ENCODE measurements around the gene UTY. TPM values are rescaled to one million over a fixed set of nuclear protein-coding genes. Genes with fewer than 3 reads are reported as not detected.

UTY gene
- total RNA-seq, 4 donors from 2014 or later, result not detected

GRCh38 chrY:13330651-13331050, 149.2 kb downstream of the UTY start:
- DNase-seq, result no peak
- Histone ChIP-seq H3K27ac (no peak overlapping the region), H3K27me3 (no peaks in the 10 kb centered on the region), H3K36me3 (no peaks in the 10 kb centered on the region), H3K9me3 (no peaks in the 10 kb centered on the region), H3K4me1 (no peaks in the 10 kb centered on the region), H3K4me3 (no peak overlapping the region)
- intact Hi-C loops (cut with DNase I; ENCODE audit: low total_unique reads), result no loop called here
- no peak for TF ChIP-seq POLR2A (IDR thresholded peaks at IDR 0.05)
- TF ChIP-seq CTCF (IDR thresholded peaks at IDR 0.05), result no peak

DNA sequence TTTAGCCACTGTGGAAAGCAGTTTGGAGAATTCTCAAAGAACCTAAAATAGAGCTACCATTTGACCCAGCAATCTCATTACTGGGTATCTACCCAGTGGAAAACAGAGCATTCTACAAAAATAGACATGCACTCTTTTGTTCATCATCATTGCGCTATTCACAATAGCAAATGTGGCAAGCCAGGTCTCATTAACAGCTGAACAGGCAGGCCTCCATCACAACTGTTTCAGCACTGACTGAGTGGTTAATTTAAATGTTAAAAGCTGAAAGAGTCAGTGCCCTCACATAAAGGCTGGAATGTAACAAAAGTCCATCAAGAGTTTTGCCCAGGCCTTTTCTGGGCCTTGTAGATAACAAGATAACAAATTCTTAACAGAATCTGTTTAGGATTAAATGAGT, 166.9 kb downstream of the UTY start:
- DNase-seq, result no peak
- Histone ChIP-seq H3K36me3 (no peaks in the 10 kb centered on the region), H3K27ac (no peak overlapping the region), H3K4me3 (no peak overlapping the region), H3K4me1 (no peaks in the 10 kb centered on the region), H3K27me3 (no peaks in the 10 kb centered on the region), H3K9me3 (no peaks in the 10 kb centered on the region)
- intact Hi-C loops (cut with DNase I; ENCODE audit: low total_unique reads), result no loop called here
- TF ChIP-seq CTCF (IDR thresholded peaks at IDR 0.05), result no peak
- TF ChIP-seq POLR2A (IDR thresholded peaks at IDR 0.05), result no peak

DNA sequence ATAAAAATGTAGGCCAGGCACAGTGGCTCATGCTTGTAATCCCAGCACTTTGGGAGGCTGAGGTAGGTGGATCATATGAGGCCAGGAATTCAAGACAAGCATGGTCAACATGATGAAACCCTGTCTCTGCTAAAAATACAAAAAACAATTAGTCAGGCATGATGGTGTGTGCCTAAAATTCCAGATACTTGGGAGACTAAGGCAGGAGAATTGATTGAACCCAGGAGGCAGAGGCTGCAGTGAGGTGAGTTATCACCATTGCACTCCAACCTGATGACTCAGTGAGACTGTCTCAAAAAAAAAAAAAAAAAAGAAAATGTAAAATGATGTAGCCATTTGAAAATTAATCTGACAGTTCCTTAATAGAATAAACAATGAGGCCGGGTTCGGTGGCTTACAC, 171.9 kb downstream of the UTY start:
- no peak for DNase-seq
- Histone ChIP-seq H3K4me3 (no peak overlapping the region), H3K4me1 (no peaks in the 10 kb centered on the region), H3K27me3 (no peaks in the 10 kb centered on the region), H3K27ac (no peak overlapping the region), H3K9me3 (no peaks in the 10 kb centered on the region), H3K36me3 (no peaks in the 10 kb centered on the region)
- intact Hi-C loops (cut with DNase I; ENCODE audit: low total_unique reads), result no loop called here
- TF ChIP-seq POLR2A (IDR thresholded peaks at IDR 0.05), result no peak

DNA sequence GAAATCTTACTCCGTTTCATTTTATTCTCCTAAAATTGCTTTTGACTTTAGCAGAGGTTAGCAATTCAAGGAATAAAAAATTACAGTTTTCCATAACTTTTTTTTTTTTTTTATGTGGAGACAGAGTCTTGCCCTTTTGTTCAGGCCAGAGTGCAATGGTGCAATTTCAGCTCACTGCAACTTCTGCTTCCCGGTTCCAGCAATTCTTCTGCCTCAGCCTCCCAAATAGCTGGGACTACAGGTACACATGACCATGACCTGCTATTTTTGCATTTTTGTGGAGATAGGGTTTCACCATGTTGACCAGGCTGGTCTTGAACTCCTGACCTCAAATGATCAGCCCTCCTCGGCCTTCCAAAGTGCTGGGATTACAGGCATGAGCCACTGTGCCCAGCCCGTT, 179.0 kb downstream of the UTY start:
- H3K27ac ChIP-seq, result no peak overlapping the region
- no peaks in the 10 kb centered on the region for H3K36me3 ChIP-seq
- H3K4me3 ChIP-seq, result no peak overlapping the region
- H3K9me3 ChIP-seq, result no peaks in the 10 kb centered on the region
- DNase-seq, result no peak
- no peaks in the 10 kb centered on the region for H3K4me1 ChIP-seq
- H3K27me3 ChIP-seq, result no peaks in the 10 kb centered on the region
- intact Hi-C loops (cut with DNase I; ENCODE audit: low total_unique reads), result no loop called here
- TF ChIP-seq CTCF (IDR thresholded peaks at IDR 0.05) (no peak), POLR2A (IDR thresholded peaks at IDR 0.05) (no peak)

- intact Hi-C loops (cut with DNase I; ENCODE audit: low total_unique reads), result no loop called here
- no peak for TF ChIP-seq CTCF (IDR thresholded peaks at IDR 0.05)
- TF ChIP-seq POLR2A (IDR thresholded peaks at IDR 0.05), result no peak
- H3K27me3 ChIP-seq, result no peaks in the 10 kb centered on the region
- DNase-seq, result no peak
- no peaks in the 10 kb centered on the region for H3K36me3 ChIP-seq
- no peak overlapping the region for H3K27ac ChIP-seq
- H3K4me1 ChIP-seq, result no peaks in the 10 kb centered on the region
- no peak overlapping the region for H3K4me3 ChIP-seq
- H3K9me3 ChIP-seq, result no peaks in the 10 kb centered on the region
These were observed 180.4 kb downstream of the UTY start for GRCh38 chrY:13299411-13299810.

- H3K27me3 ChIP-seq, result no peaks in the 10 kb centered on the region
- H3K9me3 ChIP-seq, result no peaks in the 10 kb centered on the region
- intact Hi-C loops (cut with DNase I; ENCODE audit: low total_unique reads), result no loop called here
- no peak for DNase-seq
- no peaks in the 10 kb centered on the region for H3K36me3 ChIP-seq
- no peak for TF ChIP-seq CTCF (IDR thresholded peaks at IDR 0.05)
- TF ChIP-seq POLR2A (IDR thresholded peaks at IDR 0.05), result no peak
- no peaks in the 10 kb centered on the region for H3K4me1 ChIP-seq
- no peak overlapping the region for H3K27ac ChIP-seq
- H3K4me3 ChIP-seq, result no peak overlapping the region
These were observed 183.5 kb downstream of the UTY start for GRCh38 chrY:13296176-13296890.
